Measurements from ENCODE around the gene SH3RF1.
"Not testable (repeated sequence)": the region's sequence is repeated elsewhere in the genome, so short reads cannot be mapped to it uniquely, and the experiment has no call there.

- not testable (repeated sequence) for TF ChIP-seq CTCF (IDR thresholded peaks at IDR 0.05; ENCODE audit: low read depth, low read length, missing input control); EGR1 (IDR thresholded peaks at IDR 0.05; ENCODE audit: low read depth in 2 of 2); JUND (IDR thresholded peaks at IDR 0.05)
- TF ChIP-seq, protein P1, sequence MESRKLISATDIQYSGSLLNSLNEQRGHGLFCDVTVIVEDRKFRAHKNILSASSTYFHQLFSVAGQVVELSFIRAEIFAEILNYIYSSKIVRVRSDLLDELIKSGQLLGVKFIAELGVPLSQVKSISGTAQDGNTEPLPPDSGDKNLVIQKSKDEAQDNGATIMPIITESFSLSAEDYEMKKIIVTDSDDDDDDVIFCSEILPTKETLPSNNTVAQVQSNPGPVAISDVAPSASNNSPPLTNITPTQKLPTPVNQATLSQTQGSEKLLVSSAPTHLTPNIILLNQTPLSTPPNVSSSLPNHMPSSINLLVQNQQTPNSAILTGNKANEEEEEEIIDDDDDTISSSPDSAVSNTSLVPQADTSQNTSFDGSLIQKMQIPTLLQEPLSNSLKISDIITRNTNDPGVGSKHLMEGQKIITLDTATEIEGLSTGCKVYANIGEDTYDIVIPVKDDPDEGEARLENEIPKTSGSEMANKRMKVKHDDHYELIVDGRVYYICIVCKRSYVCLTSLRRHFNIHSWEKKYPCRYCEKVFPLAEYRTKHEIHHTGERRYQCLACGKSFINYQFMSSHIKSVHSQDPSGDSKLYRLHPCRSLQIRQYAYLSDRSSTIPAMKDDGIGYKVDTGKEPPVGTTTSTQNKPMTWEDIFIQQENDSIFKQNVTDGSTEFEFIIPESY (IDR thresholded peaks at IDR 0.05), result not testable (repeated sequence)
Measured at GRCh38 chr4:169203278-169203677, 67.5 kb downstream of the SH3RF1 start.

All from liver (tissue), 3 donors.